Transverse colon (tissue), 3 donors: ENCODE results near the gene RPS10.

ENCODE experiments used
- EP300 ChIP-seq: sonication (generic); formaldehyde crosslinking; IDR thresholded peaks from one replicate; pipeline ENCODE4 v1.6.1; 2017; ENCODE audit warnings: antibody characterized with exemption, low read depth
- POLR2A ChIP-seq: fragments of 450-650 bp; IDR thresholded peaks from one replicate; pipeline ENCODE4 v1.6.1; 2016; ENCODE audit warnings: antibody characterized with exemption, mild to moderate bottlenecking, moderate library complexity
- TF ChIP-seq, protein P1 (sequence below), 5 experiments: fragments of 200-600 bp in 3 of 5; fragments of 450-650 bp in 2 of 5; sonication (generic) in 3 of 5; IDR thresholded peaks; 1 replicate in 2 of 5; 2 replicates in 3 of 5; pipeline ENCODE4 v1.5.1; 2016 to 2017; ENCODE audit warnings: antibody characterized with exemption in 5 of 5, inconsistent platforms in 3 of 5, mild to moderate bottlenecking in 2 of 5, moderate library complexity in 1 of 5

GRCh38 chr6:34374508-34374907 lies 51.4 kb downstream of the RPS10 start:
- TF ChIP-seq, protein P1, sequence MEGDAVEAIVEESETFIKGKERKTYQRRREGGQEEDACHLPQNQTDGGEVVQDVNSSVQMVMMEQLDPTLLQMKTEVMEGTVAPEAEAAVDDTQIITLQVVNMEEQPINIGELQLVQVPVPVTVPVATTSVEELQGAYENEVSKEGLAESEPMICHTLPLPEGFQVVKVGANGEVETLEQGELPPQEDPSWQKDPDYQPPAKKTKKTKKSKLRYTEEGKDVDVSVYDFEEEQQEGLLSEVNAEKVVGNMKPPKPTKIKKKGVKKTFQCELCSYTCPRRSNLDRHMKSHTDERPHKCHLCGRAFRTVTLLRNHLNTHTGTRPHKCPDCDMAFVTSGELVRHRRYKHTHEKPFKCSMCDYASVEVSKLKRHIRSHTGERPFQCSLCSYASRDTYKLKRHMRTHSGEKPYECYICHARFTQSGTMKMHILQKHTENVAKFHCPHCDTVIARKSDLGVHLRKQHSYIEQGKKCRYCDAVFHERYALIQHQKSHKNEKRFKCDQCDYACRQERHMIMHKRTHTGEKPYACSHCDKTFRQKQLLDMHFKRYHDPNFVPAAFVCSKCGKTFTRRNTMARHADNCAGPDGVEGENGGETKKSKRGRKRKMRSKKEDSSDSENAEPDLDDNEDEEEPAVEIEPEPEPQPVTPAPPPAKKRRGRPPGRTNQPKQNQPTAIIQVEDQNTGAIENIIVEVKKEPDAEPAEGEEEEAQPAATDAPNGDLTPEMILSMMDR (IDR thresholded peaks at IDR 0.05) = no peak
- TF ChIP-seq EP300 = no peak
- TF ChIP-seq POLR2A = no peak
